Ishikawa (cell line): ENCODE results near the gene ZFR.

ENCODE experiments used
- CEBPB ChIP-seq: IDR thresholded peaks from 2 replicates; pipeline ENCODE4 v1.6.1; 2012
- CREB1 ChIP-seq: IDR thresholded peaks from 2 replicates; pipeline ENCODE4 v1.6.1; 2012; ENCODE audit warnings: low read depth
- EP300 ChIP-seq: IDR thresholded peaks from 2 replicates; pipeline ENCODE4 v1.6.1; 2012; ENCODE audit warnings: borderline replicate concordance
- MAX ChIP-seq: IDR thresholded peaks from 2 replicates; pipeline ENCODE4 v1.6.1; 2012
- NFIC ChIP-seq: IDR thresholded peaks from 2 replicates; pipeline ENCODE4 v1.6.1; 2012
- RAD21 ChIP-seq: IDR thresholded peaks from 2 replicates; pipeline ENCODE4 v1.6.1; 2012; ENCODE audit warnings: low read depth
- REST ChIP-seq: IDR thresholded peaks from 2 replicates; pipeline ENCODE4 v1.6.1; 2012; ENCODE audit warnings: low read depth, mild to moderate bottlenecking
- TAF1 ChIP-seq: IDR thresholded peaks from 2 replicates; pipeline ENCODE4 v1.6.1; 2012; ENCODE audit warnings: low read depth, mild to moderate bottlenecking
- TCF12 ChIP-seq: IDR thresholded peaks from 2 replicates; pipeline ENCODE4 v1.6.1; 2012; ENCODE audit warnings: low read depth
- USF1 ChIP-seq: IDR thresholded peaks from 2 replicates; pipeline ENCODE4 v1.6.1; 2012
- YY1 ChIP-seq: IDR thresholded peaks from 2 replicates; pipeline ENCODE4 v1.6.1; 2012; ENCODE audit warnings: low read depth

- no peak for TF ChIP-seq EP300
- no peak for TF ChIP-seq CEBPB
- TF ChIP-seq TCF12, result no peak
- no peak for TF ChIP-seq REST
- no peak for TF ChIP-seq CREB1
- no peak for TF ChIP-seq YY1
- no peak for TF ChIP-seq MAX
- TF ChIP-seq NFIC, result no peak
- no peak for TF ChIP-seq USF1
- TF ChIP-seq RAD21, result no peak
- TF ChIP-seq TAF1, result no peak
Observed at GRCh38 chr5:32363030-32363429, 81.5 kb downstream of the ZFR start.
